GM21367 (cell line): ENCODE measurements around the gene CST5.
"Not testable (repeated sequence)": the region's sequence is repeated elsewhere in the genome, so short reads cannot be mapped to it uniquely, and the experiment has no call there.

Source experiments
- ATAC-seq: cut with Tn5 transposase; IDR thresholded peaks from one replicate; pipeline ENCODE4 v1.9.1; 2021; ENCODE audit not compliant: unreplicated experiment

Gene CST5, protein sequence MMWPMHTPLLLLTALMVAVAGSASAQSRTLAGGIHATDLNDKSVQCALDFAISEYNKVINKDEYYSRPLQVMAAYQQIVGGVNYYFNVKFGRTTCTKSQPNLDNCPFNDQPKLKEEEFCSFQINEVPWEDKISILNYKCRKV

DNA sequence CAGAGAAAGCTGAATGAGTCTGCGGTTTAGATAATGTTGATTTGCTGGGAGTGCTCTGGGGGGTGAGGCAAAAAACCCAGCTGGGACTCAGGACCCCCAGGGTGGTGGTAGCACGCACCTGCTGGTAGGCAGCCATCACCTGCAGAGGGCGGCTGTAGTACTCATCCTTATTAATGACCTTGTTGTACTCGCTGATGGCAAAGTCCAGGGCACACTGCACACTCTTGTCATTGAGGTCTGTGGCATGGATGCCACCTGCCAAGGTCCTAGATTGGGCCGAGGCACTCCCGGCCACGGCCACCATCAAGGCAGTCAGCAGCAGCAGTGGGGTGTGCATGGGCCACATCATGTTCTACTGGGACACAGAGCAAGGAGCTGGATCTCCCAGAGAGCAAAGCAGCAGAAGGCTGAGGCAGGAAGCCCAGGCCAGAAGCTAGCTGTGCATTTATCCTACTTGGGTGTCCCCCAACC, at the start of gene CST5:
Gene CST5 (minus strand): TSS at position 421 of the 471 bp plus-strand sequence. CDS start 72 bp downstream, at position 349.
- ATAC-seq = no peak

DNA sequence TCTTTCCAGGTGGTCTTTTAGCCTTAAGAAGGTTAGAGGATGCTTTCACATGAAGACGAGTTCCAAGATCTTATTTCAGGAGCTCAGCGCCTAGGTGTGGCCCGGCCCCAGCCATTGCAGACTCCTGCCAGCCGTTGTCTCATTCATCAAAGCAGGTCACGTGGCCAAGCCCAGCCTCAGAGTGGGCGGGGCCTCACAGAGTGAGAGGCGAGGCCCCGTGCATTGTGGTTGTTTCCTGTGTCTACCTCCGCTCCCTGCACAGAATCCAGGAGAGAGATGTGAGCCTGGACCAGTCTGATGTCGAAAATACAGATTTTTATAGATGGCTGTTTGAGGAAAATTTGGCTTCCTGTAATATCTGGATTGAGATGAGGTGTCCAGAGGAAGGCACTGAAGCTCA, 49.2 kb upstream of the CST5 start:
- ATAC-seq = no peak

DNA sequence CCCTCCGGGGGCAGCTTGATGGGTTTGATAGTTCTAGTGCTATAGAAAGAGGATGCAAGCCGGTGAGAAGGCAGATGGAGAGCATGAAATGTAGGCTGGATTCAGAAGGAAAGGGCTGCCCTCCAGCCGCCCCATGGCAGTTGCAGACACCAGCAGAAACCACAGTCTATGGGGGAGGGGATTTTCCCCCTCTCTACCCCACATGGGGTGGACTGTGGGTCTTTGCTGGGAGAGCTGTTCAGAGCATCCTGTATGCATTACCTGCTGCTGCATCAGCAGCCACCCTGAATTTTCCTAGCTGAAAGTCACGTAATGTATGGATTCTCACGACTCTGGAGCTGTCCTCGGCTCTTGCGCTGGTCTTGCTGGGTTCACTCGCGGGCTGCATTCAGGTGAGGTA, 48.8 kb upstream of the CST5 start:
- no peak for ATAC-seq

DNA sequence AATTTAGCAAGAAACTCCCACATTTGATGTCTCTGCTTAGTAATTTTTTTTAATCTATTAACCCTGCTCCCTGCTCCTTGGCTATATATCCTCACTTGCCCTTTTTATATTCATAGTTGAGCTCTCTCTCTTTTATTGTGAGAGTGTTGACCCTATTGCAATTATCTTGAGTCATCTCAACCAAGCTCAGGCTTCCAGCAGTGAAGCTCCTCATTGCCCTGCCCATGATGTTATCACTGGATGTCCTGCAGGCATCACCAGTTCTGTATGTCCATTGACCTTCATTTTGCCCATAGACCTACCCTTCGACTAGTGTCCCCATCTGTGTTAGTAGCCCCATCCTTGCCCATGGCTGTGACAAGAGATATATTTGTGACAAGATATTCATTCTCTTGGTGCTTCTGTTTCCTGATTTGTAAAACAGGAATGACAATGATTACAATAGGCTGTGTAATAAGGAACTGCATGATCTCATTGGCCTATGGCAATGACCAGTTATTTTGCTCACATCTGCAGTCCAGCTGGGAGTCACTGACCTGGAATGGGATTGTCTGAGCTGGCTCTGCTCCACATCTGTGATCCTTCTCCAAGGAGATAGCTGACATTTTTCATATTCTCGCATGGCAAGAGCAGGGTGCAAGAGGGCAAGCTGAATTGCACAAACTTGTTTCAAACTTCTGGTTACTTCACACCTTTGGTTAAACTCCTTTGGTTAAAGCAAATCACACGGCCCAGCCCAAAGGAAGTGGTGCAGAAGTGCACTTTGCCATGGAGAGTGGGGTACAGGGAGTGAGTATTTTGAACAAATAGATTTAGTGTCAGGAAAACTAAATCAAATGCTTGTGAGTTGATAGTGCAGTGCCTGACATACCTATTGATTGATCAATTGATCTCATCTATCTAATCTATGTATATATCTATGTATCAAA, 47.7 kb upstream of the CST5 start:
- ATAC-seq = no peak

DNA sequence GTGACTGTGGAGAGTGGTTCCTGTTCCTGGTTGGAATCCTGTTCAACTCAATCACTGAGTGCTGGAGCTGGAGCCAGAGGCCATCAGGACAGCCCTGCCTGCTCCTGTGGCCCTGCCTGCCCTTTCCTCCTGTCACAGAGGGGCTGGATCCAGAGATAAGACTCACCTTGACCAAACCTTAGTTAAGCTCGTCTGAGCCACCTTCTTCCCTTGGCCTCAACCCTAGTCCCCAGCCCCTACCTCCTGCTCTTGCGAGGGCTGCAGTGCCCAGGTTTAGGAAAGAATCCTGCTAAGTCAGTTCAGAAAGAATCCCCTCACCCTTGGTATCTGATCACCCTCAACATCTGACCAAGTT, 47.0 kb upstream of the CST5 start:
- no peak for ATAC-seq

DNA sequence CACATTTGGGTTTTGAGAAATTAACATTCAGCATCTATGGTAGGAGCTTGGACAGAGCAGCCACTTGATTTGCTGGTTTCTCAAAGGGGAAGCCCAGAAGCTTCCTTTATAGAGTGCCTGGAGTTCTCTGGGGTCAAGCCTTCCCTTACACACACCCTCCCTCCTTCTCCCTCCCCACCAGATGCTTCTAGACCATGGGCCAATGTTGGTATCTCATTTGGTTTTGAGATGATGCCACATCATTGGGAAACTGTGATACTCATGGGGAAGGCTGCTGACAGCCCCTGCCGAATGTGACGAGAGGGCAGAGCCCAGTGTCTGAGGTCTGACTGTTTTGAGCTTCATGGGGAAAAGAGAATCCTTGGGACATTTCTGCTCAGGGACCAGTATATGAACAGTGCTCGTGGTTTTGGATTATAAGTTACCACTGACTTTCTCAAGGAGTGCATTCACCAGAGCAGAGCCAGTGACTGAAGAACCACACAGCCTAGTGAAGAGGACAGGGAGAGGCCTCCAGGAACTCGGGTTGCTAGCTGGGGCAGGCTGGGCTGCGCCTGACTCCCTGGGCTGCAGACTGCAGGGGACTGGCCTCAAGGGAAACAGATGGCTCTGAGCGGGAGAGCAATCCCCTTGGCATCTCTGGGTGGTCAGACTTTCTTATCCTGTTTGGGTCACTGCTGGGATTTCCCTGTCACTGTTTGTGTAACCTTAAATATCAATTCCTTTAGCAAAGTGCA, 46.4 kb upstream of the CST5 start:
- ATAC-seq = no peak

DNA sequence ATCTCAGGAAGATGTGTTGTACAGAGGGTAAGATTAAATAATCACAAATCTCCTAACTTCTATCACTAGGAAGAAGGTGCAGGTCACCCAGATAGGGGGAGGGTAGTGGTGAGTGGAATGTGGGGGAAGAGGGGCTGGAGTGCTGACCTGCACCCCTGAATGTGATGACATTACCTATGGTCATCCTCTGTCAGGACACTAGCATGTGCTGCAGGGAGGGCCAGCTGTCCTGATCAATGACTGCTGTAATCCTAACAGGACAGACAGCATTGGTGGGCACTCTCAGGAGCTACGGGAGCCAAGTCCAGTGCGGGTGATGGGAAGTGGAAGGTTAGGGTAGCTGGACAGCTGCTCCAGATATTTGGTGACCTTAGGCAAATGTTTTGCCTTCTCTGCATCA, 45.2 kb upstream of the CST5 start:
- no peak for ATAC-seq

DNA sequence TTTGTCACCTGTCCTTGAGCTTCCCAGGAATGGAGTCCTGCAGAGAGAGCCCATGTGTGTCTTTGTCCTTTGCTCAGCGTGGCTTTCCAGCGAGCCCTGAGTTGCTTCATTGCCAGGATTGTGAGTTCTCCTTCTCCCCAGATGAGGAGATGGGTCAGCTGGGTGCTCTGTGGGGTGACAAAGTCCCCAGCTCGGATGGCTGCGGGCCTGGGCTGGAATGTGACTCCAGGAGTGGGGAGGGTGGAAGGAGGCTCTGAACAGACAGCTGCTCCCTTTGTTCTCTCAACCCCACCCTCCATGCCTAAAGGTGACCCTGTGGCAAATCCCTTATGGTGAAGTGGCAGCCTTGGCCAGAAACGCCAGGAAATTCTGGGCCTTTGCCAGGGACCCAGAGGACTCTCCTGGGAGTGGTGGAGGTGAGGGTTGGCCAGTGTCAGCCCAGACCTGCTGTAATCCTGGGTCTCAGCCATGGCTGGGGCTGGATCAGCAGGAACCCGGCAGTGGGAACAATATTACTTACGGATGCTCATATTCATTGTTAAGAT, 44.4 kb upstream of the CST5 start:
- ATAC-seq = no peak

DNA sequence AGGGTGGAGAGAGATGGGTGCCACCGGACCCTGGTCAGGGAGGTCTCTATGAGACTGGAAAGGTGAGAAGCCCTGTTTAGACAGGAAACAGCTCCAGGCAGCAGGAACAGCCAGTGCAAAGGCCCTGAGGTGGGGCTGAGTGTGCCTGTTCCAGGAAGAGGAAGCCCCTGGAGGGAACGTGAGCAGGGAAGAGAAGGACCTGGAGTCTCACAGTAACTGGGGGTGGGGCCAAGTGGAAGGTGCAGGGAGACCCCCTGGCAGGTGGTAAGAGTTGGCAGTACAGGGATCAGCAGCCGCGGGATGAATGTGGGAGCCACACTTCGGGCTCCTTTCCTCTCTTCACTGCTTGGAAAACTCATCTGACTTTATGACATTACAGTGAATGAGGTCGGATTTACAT, 43.8 kb upstream of the CST5 start:
- ATAC-seq = no peak

DNA sequence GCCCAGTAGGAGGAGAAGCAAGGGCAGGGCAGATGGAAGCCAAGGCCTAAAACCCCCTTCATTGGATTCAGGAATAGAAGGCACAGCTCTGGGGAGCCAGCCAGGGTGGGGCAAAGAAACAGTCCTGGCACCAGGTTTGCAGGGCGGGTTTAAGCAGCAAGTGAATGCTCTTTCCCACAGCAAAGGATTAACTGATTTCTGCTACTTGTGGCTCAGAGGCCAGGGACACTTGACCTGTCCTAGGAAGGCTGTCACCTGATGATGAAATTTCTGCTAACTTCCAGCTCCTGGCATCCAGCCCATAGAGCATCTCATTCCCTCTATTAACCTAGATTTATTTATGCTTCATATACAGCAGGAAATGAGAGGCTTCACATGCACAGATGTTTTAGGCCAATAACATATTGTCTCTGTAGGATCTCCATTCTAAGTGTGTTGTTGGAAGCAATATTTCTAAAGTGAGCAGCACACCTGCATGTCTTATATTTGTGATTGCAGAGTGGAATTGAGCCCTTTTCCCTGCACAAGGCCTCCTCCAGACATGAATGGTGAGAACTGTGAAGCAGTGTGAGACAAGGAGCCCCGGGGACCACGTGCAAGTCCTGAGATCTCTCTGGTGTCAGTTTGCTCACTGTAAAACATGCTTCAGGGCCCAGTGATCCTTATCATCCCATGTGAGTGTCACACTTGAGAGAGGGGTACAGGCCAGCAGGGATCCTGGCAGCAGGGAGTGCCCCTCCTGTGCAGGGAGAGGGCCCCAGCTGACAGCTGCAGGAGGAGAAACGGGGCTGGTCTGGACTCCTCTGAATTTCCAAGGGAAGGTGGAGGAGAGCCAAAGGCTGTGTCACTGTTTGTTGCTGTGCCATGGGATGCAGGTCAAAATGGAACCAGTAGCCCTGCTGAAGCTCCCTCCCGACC, 41.1 kb upstream of the CST5 start:
- no peak for ATAC-seq

DNA sequence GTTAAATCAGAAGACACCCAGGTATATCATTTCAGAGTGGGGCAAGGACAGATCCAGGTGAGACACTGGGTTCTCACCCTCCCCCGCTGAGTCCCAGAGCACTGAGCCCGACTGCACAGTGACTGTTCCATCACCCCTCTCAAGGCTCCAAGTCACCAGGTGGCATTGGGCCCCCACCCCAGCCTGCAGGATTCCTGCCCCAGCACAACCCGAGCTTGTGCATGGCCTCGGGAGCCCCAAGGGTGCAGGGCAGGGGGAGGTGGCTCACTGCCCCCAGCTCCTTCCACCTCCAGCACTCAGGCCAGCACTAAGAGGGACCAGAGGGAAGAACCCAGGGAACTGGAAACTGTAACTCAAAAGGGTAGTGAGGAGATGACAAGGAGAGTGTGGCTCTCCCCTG, 39.3 kb upstream of the CST5 start:
- no peak for ATAC-seq

DNA sequence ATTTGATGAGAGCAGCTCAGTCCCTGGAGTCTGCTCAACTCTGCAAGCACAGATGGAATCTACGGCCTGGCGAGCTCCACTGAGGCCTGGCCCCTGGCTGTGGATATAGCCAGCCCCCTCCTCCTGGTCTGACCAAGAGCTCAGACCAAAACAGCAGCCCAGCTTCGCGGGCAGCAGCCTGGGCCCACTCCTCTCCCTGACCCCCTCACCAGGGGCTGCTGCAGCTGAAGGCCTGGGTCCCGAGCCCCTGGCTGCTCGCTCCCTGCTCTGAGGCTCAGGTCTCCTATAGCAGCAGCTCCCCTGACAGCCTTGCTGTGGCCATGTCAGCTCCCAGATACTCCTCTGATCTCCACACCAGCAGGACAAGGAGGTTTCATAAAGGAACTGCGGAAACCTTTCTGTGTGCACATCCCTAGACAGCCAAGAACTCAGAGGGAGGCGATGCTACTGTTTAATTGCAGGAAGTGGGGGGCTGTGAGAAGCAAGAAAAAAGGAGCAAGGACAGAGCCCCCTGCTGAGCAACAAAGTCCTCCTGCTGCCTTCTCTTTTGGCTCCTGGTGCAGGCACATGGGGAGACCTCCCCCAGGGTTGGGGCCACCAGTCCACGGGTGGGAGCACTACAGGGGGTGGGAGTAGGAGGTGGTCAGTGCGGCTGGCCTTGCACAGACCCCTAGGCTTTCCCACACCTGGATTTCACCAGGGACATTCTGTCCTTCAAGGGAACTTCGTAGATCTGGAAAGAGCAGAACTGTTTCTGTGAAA, 38.7 kb upstream of the CST5 start:
- no peak for ATAC-seq

DNA sequence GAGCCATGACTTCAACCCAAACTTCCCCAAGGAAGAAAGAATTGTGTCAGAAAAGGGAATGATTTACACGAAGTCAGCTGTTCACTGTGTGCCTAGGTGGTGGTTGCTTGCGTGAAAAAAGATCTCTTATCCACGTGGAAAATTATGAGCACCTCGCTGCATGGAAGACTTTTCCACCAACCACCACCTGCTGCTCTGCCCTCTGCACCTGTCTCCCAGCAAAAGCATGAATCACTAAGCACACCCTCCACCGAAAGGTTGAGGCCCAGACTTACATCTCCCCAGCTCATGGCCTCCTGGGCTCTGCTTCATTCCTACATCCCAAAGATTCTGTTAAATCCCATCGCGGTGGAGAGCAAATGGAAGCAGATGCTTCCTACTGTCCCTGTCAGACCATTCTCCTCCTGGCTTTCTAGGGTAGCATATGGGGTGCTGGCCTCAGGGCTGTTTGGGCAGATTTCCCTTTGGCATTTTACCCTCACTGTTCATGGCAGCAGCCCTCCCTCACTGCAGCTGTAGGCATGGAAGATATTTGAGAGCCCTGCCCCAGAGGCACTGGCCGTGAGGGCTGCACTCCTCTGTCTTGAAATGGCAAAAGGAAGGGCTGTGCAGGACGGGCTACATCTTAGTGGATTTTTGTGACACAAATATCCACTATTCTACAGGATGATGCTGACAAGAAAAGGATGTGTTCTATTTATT, 37.6 kb upstream of the CST5 start:
- ATAC-seq = no peak

DNA sequence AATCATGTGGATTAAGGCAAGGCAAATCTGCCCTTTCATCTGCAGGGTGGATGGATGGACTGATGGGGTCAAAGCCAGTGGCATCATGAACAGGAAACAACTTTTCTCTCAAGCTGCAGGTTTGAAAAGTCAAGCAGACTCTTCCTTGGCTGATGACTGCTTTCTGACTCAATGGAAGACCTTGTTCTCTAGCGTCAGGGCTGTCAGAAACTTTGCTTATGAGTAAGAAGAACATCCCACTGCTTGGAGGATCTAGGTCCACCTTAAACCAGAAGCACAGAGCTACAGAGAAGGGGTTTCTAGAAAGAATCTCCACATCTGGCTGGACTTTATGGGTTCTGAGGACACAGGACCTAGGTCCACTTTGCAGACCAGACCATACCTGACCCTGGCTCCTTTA, 36.3 kb upstream of the CST5 start:
- no peak for ATAC-seq

DNA sequence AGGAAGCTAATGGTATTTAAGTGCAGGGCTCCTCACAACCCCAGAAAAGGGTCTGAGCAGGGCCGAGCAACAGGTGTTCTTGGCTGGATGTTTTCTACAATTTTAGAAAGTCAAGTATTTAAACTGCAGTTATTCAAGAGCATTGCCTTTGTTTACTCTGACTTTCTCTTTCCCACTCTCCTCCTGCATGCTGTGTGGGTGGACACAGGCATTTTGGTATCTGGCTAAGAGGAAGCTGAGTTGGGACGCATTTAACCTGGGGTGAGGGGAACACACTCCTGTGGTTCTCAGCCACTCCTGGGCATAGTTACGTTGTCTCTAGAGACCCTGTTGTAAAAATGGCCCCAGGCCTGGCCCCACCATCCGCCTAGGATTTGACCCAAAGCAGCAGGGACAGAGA, 34.9 kb upstream of the CST5 start:
- ATAC-seq = not testable (repeated sequence)

DNA sequence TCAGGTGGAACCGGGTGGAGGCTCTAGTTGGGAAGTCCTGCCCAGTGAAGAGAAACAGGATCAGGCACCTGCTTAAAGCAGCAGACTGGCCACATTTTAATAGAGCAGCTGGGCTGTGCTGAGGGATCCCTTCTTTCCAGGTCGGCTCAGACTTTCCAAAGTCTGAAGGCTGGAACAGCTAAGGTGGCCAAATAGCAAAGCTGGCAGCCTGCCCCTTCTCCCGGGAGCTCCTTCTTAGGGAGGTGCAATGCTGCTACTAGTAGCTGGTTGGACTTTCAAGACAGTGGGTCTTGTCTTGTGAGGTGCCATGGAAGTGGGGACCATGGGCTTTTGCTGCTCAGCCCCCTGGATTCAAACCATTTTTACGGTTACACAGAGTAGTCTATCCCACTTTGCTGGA, 30.7 kb upstream of the CST5 start:
- ATAC-seq = no peak

DNA sequence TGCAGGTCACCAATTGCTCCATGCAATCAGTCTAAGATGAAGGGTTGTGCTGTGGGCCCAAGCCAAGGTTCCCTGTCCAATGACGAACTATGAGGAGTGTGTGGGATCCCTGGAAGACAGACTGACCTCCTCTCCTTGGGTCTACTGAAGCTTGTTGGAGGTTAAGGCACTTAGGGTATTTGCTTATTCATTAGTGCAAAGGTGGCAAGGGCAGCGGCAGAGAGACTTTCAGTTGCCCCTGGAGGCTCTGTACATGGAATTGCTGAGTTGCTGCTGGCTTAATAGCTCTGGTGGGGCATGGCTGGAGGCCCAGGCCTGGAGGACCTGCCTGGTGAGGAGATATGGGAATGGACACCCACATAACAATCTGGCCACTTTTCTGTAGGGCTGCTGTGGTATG, 29.8 kb upstream of the CST5 start:
- ATAC-seq = no peak

DNA sequence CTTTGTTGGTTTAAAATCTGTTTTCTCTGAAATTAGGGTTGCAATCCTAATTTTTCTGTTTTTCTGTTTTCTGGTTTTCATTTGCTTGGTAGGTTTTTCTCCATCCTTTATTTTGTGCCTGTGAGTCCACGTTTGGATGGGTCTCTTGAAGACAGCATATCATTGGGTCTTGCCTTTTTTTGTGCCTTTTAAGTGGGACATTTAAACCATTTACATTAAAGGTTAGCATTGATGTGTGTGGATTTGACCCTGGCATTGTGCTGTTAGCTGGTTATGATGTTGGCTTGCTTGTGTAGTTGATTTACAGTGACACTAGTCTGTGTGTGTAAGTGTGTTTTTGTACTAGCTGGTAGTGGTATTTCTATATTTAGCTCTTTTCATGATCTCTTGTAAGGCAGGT, 28.0 kb upstream of the CST5 start:
- ATAC-seq = no peak

DNA sequence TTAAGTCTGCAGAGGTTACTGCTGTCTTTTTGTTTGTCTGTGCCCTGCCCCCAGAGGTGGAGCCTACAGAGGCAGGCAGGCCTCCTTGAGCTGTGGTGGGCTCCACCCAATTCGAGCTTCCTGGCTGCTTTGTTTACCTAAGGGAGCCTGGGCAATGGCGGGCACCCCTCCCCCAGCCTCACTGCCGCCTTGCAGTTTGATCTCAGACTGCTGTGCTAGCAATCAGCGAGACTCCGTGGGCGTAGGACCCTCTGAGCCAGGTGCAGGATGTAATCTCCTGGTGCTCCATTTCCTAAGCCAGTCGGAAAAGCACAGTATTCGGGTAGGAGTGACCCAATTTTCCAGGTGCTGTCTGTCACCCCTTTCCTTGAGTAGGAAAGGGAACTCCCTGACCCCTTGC, 22.8 kb upstream of the CST5 start:
- ATAC-seq = not testable (repeated sequence)
